IMR-90 (cell line): ENCODE measurements around the gene GPR62. TPM values are rescaled to one million over a fixed set of nuclear protein-coding genes. Genes with fewer than 3 reads are reported as not detected.

Source experiments
- ATAC-seq: fragments of 200-7000 bp; cut with Tn5 transposase; 2 replicates; pipeline ENCODE4 v1.9.1; 2020; ENCODE audit warnings: low read depth, mild to moderate bottlenecking, moderate library complexity
- BruUV-seq: library from RNA; stranded (reverse); fragments of 400-500 nt; replicated peaks from 2 replicates; lab custom pipeline; 2021; lab: Mats Ljungman, UMichigan
- CTCF ChIA-PET: fragments of 300-600 bp; formaldehyde crosslinking; extraction: SDS; loops from one replicate; lab custom pipeline; 2021; ENCODE audit warnings: antibody characterized with exemption; lab: Yijun Ruan, JAX
- POLR2A ChIA-PET: fragments of 300-600 bp; sonication (Branson Sonifier 250); formaldehyde crosslinking; loops from one replicate; lab custom pipeline; 2022; ENCODE audit warnings: antibody characterized with exemption; ENCODE audit not compliant: unreplicated experiment; lab: Charles Lee
- DNase-seq: peaks from one replicate; pipeline ENCODE4 v3.0.0; 2013
- H2AFZ ChIP-seq: replicated peaks from 2 replicates; pipeline ENCODE3; 2013; ENCODE audit warnings: low read length, mild to moderate bottlenecking; ENCODE audit not compliant: poor library complexity
- H2AK5ac ChIP-seq: 2 replicates; pipeline ENCODE4 v1.6.1; 2013; ENCODE audit warnings: low read depth, low read length, inconsistent platforms
- H2AK9ac ChIP-seq: replicated peaks from 2 replicates; pipeline ENCODE3; 2013; ENCODE audit warnings: mild to moderate bottlenecking, low read depth, low read length, moderate library complexity; ENCODE audit not compliant: poor library complexity
- H2BK120ac ChIP-seq: 2 replicates; pipeline ENCODE4 v1.6.1; 2013; ENCODE audit warnings: low read depth, low read length, inconsistent platforms
- H2BK15ac ChIP-seq: 3 replicates; pipeline ENCODE4 v1.6.1; 2013; ENCODE audit warnings: low read depth, low read length, inconsistent platforms
- H2BK20ac ChIP-seq: 2 replicates; pipeline ENCODE4 v1.6.1; 2013; ENCODE audit warnings: low read depth, mild to moderate bottlenecking, inconsistent platforms, low read length, moderate library complexity
- H2BK5ac ChIP-seq: 2 replicates; pipeline ENCODE4 v1.6.1; 2013; ENCODE audit warnings: mild to moderate bottlenecking, low read depth, low read length, inconsistent platforms; ENCODE audit not compliant: poor library complexity, severe bottlenecking
- H3K14ac ChIP-seq: replicated peaks from 2 replicates; pipeline ENCODE4 v1.6.1; 2013; ENCODE audit warnings: low read depth, low read length, inconsistent platforms
- H3K18ac ChIP-seq: 2 replicates; pipeline ENCODE4 v1.6.1; 2013; ENCODE audit warnings: low read depth, low read length, control low read depth
- H3K23ac ChIP-seq: 2 replicates; pipeline ENCODE4 v1.6.1; 2013; ENCODE audit warnings: low read depth, low read length, inconsistent platforms
- H3K27ac ChIP-seq: 2 replicates; pipeline ENCODE4 v1.5.1; 2013; ENCODE audit warnings: mild to moderate bottlenecking, control low read depth, low read length; ENCODE audit not compliant: insufficient read depth
- H3K27me3 ChIP-seq: 2 replicates; pipeline ENCODE4 v1.6.1; 2013; ENCODE audit warnings: low read length; ENCODE audit not compliant: control insufficient read depth, insufficient read depth
- H3K36me3 ChIP-seq: 2 replicates; pipeline ENCODE4 v1.6.1; 2013; ENCODE audit warnings: low read length, mixed read lengths; ENCODE audit not compliant: control insufficient read depth, insufficient read depth
- H3K4ac ChIP-seq: 2 replicates; pipeline ENCODE4 v1.6.1; 2013; ENCODE audit warnings: low read depth, low read length, inconsistent platforms
- H3K4me1 ChIP-seq: 2 replicates; pipeline ENCODE4 v1.6.1; 2013; ENCODE audit warnings: low read length, mixed read lengths; ENCODE audit not compliant: control insufficient read depth, insufficient read depth
- H3K4me2 ChIP-seq: 2 replicates; pipeline ENCODE4 v1.6.1; 2013; ENCODE audit warnings: low read depth, mild to moderate bottlenecking, control low read depth, low read length, moderate library complexity
- H3K4me3 ChIP-seq: 2 replicates; pipeline ENCODE4 v1.5.1; 2013; ENCODE audit warnings: low read depth, mild to moderate bottlenecking, control low read depth, low read length, moderate library complexity; ENCODE audit not compliant: insufficient read depth
- H3K56ac ChIP-seq: 2 replicates; pipeline ENCODE4 v1.6.1; 2013; ENCODE audit warnings: low read length, inconsistent platforms; ENCODE audit not compliant: insufficient read depth; ENCODE audit errors: extremely low read depth
- H3K79me1 ChIP-seq, 2 experiments: 2 replicates each; pipeline ENCODE4 v1.6.1; 2013; ENCODE audit warnings: low read length in 2 of 2, inconsistent platforms in 1 of 2, low read depth in 1 of 2
- H3K9ac ChIP-seq: 2 replicates; pipeline ENCODE4 v1.6.1; 2013; ENCODE audit warnings: low read depth, low read length, control low read depth
- H3K9me1 ChIP-seq: 2 replicates; pipeline ENCODE4 v1.6.1; 2013; ENCODE audit warnings: low read length, inconsistent platforms; ENCODE audit not compliant: insufficient read depth
- H3K9me3 ChIP-seq: 2 replicates; pipeline ENCODE4 v1.6.1; 2013; ENCODE audit warnings: low read length; ENCODE audit not compliant: control insufficient read depth, insufficient read depth
- H4K20me1 ChIP-seq: 2 replicates; pipeline ENCODE4 v1.6.1; 2013; ENCODE audit warnings: low read length, inconsistent platforms; ENCODE audit not compliant: insufficient read depth
- H4K5ac ChIP-seq: 2 replicates; pipeline ENCODE4 v1.6.1; 2013; ENCODE audit warnings: mild to moderate bottlenecking, low read depth, low read length, control low read depth
- H4K8ac ChIP-seq, 2 experiments: 2 replicates each; pipeline ENCODE4 v1.6.1; 2013; ENCODE audit warnings: low read depth in 2 of 2, low read length in 2 of 2, control low read depth in 1 of 2, inconsistent platforms in 1 of 2
- H4K91ac ChIP-seq: 2 replicates; pipeline ENCODE4 v1.6.1; 2013; ENCODE audit warnings: low read depth, low read length, inconsistent platforms; ENCODE audit not compliant: insufficient read depth
- BHLHE40 ChIP-seq: fragments of 150-350 bp; IDR thresholded peaks from 2 replicates; pipeline ENCODE4 v1.6.1; 2016; ENCODE audit warnings: mild to moderate bottlenecking, low read depth, low read length
- CEBPB ChIP-seq: IDR thresholded peaks from 2 replicates; pipeline ENCODE4 v1.6.1; 2012; ENCODE audit warnings: low read depth, low read length, improper control_type of control experiment
- CHD1 ChIP-seq: IDR thresholded peaks from 2 replicates; pipeline ENCODE4 v1.6.1; 2012; ENCODE audit warnings: low read depth, low read length, improper control_type of control experiment
- FOS ChIP-seq: fragments of 150-350 bp; IDR thresholded peaks from 2 replicates; pipeline ENCODE4 v1.6.1; 2016; ENCODE audit warnings: low read depth, low read length
- MAFK ChIP-seq: IDR thresholded peaks from 2 replicates; pipeline ENCODE4 v1.6.1; 2012; ENCODE audit warnings: low read depth, low read length, improper control_type of control experiment
- MAZ ChIP-seq: IDR thresholded peaks from 2 replicates; pipeline ENCODE4 v1.6.1; 2012; ENCODE audit warnings: low read depth, mild to moderate bottlenecking, low read length, improper control_type of control experiment, moderate library complexity, borderline replicate concordance
- MXI1 ChIP-seq: IDR thresholded peaks from 2 replicates; pipeline ENCODE4 v1.6.1; 2012; ENCODE audit warnings: low read depth, mild to moderate bottlenecking, low read length, moderate library complexity, borderline replicate concordance
- NFE2L2 ChIP-seq: fragments of 150-350 bp; IDR thresholded peaks from 2 replicates; pipeline ENCODE4 v1.6.1; 2016; ENCODE audit warnings: low read depth, mild to moderate bottlenecking, low read length
- POLR2A ChIP-seq: IDR thresholded peaks from 2 replicates; pipeline ENCODE4 v1.6.1; 2012; ENCODE audit warnings: mild to moderate bottlenecking, low read depth, low read length
- RAD21 ChIP-seq: IDR thresholded peaks from 2 replicates; pipeline ENCODE4 v1.6.1; 2012; ENCODE audit warnings: low read length, improper control_type of control experiment
- RCOR1 ChIP-seq: IDR thresholded peaks from 2 replicates; pipeline ENCODE4 v1.6.1; 2012; ENCODE audit warnings: mild to moderate bottlenecking, low read length, improper control_type of control experiment; ENCODE audit not compliant: insufficient replicate concordance
- RFX5 ChIP-seq: IDR thresholded peaks from 2 replicates; pipeline ENCODE4 v1.8.0; 2012; ENCODE audit warnings: low read depth, mild to moderate bottlenecking, low read length, moderate library complexity
- SMC3 ChIP-seq: fragments of 150-350 bp; IDR thresholded peaks from 2 replicates; pipeline ENCODE4 v1.6.1; 2016; ENCODE audit warnings: low read depth, mild to moderate bottlenecking, antibody characterized with exemption, low read length, moderate library complexity
- WGBS, 2 experiments: methylation state at CpG; one replicate each; pipeline versions ENCODE4 v1.1.5 to v1.1.7; 2013; ENCODE audit warnings: missing lambda C conversion rate in 2 of 2; ENCODE audit not compliant: insufficient read length in 1 of 2; ENCODE audit errors: extremely low coverage in 2 of 2; 5-methylcytosine and 5-hydroxymethylcytosine counted together
- dilution Hi-C: fragments of 300-500 bp; cut with HindIII; formaldehyde crosslinking; loops from one replicate; pipeline ENCODE4 v1.14.3; 2018; ENCODE audit warnings: low sequenced_read_pairs; ENCODE audit not compliant: unreplicated experiment
- in situ Hi-C: fragments of 300-500 bp; cut with MboI; formaldehyde crosslinking; loops from 3 replicates; pipeline ENCODE4 v1.14.3; 2019; ENCODE audit warnings: low sequenced_read_pairs, inconsistent platforms, mixed read lengths
- intact Hi-C: fragments of 100-400 bp; cut with micrococcal nuclease; formaldehyde crosslinking; loops from 2 replicates; pipeline ENCODE4 v1.10.0; 2022
- polyA plus RNA-seq, 3 experiments: library from polyadenylated mRNA; depleted of rRNA; stranded (reverse); fragments of >200 nt; gene quantifications; 2 replicates each; pipeline ENCODE4 v1.2.3, GENCODE V29; 2012; ENCODE audit warnings: low replicate concordance in 1 of 3
- total RNA-seq: library from RNA; depleted of rRNA; stranded (reverse); fragments of >200 nt; gene quantifications from 2 replicates; pipeline ENCODE4 v1.2.3, GENCODE V29; 2012
- TF ChIP-seq, protein P1 (sequence below): conservative IDR thresholded peaks from 2 replicates; pipeline ENCODE4 v1.5.1; 2012; ENCODE audit warnings: mild to moderate bottlenecking, low read depth, low read length, improper control_type of control experiment
- TF ChIP-seq, protein P2 (sequence below): fragments of 150-350 bp; IDR thresholded peaks from 2 replicates; pipeline ENCODE4 v1.6.1; 2017; ENCODE audit warnings: mild to moderate bottlenecking, antibody characterized with exemption, low read length, low read depth
- TF ChIP-seq, protein P3 (sequence below): fragments of 150-350 bp; IDR thresholded peaks from 2 replicates; pipeline ENCODE4 v1.6.1; 2016; ENCODE audit warnings: low read depth, mild to moderate bottlenecking, low read length, moderate library complexity, borderline replicate concordance

The GPR62 gene
- total and polyA plus RNA-seq, 2 of the 4 experiments (the other 2 are of a cell fraction): under 0.01 TPM; not detected in 1

DNA sequence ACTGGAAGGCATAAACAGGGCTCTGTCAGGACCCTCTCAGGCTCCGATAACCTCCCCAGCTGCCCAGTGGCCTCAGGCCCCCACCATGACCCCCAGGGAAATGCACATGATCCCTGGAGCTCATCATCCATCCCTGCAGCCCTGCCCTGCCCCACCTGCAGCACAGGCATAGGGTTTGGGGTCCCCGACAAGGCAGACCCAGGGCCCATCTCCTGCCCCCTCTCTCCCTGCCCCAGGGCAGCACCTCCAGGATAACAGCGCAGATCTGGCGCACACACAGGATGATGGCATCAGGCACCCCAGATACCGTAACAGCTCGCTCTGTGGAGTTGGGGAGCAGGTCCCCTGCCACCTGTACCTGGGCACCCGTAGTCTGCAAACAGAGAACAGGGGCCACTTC, 4.5 kb downstream of the GPR62 start:
- no peak overlapping the region for H4K5ac ChIP-seq
- no TSS peak for BruUV-seq
- no CpG with 5 or more reads among the region's 7 CpGs for WGBS, 2 experiments
- H3K23ac ChIP-seq: no peak overlapping the region
- no peak overlapping the region for H3K27ac ChIP-seq
- peaks cover 20% of the 10 kb centered on the region; the same call in 1 of the 2 replicates for H4K20me1 ChIP-seq
- H2AK5ac ChIP-seq: no peak overlapping the region
- H3K4me3 ChIP-seq: no peak overlapping the region
- no peak overlapping the region for H4K91ac ChIP-seq
- no peak overlapping the region for H3K4me2 ChIP-seq
- ATAC-seq (no peak), DNase-seq (no peak)
- dilution Hi-C loops: no loop called here
- CTCF ChIA-PET: no interaction called here
- TF ChIP-seq POLR2A (no peak), RCOR1 (no peak), FOS (no peak), BHLHE40 (no peak), RFX5 (no peak), CHD1 (no peak), MAFK (no peak), NFE2L2 (no peak), MXI1 (no peak), RAD21 (no peak), CEBPB (no peak), SMC3 (no peak), MAZ (no peak)
- TF ChIP-seq, protein P1, sequence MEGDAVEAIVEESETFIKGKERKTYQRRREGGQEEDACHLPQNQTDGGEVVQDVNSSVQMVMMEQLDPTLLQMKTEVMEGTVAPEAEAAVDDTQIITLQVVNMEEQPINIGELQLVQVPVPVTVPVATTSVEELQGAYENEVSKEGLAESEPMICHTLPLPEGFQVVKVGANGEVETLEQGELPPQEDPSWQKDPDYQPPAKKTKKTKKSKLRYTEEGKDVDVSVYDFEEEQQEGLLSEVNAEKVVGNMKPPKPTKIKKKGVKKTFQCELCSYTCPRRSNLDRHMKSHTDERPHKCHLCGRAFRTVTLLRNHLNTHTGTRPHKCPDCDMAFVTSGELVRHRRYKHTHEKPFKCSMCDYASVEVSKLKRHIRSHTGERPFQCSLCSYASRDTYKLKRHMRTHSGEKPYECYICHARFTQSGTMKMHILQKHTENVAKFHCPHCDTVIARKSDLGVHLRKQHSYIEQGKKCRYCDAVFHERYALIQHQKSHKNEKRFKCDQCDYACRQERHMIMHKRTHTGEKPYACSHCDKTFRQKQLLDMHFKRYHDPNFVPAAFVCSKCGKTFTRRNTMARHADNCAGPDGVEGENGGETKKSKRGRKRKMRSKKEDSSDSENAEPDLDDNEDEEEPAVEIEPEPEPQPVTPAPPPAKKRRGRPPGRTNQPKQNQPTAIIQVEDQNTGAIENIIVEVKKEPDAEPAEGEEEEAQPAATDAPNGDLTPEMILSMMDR: no peak
- TF ChIP-seq, protein P2, sequence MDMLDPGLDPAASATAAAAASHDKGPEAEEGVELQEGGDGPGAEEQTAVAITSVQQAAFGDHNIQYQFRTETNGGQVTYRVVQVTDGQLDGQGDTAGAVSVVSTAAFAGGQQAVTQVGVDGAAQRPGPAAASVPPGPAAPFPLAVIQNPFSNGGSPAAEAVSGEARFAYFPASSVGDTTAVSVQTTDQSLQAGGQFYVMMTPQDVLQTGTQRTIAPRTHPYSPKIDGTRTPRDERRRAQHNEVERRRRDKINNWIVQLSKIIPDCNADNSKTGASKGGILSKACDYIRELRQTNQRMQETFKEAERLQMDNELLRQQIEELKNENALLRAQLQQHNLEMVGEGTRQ: no peak
- TF ChIP-seq, protein P3, sequence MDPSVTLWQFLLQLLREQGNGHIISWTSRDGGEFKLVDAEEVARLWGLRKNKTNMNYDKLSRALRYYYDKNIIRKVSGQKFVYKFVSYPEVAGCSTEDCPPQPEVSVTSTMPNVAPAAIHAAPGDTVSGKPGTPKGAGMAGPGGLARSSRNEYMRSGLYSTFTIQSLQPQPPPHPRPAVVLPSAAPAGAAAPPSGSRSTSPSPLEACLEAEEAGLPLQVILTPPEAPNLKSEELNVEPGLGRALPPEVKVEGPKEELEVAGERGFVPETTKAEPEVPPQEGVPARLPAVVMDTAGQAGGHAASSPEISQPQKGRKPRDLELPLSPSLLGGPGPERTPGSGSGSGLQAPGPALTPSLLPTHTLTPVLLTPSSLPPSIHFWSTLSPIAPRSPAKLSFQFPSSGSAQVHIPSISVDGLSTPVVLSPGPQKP: no peak
- no peak overlapping the region for H2BK120ac ChIP-seq
- no peak overlapping the region for H3K56ac ChIP-seq
- H3K9me3 ChIP-seq: no peaks in the 10 kb centered on the region
- no peak overlapping the region for H2BK5ac ChIP-seq
- POLR2A ChIA-PET: no interaction called here
- H4K8ac ChIP-seq: no peak overlapping the region
- H2BK15ac ChIP-seq: no peak overlapping the region
- H3K36me3 ChIP-seq: peaks cover 32% of the 10 kb centered on the region
- peaks cover 10 to 30% of the 10 kb centered on the region in 2 experiments for H3K79me1 ChIP-seq
- intact Hi-C loops: no loop called here
- no peak overlapping the region for H3K14ac ChIP-seq
- peaks cover 6% of the 10 kb centered on the region for H3K4me1 ChIP-seq
- in situ Hi-C loops: loop anchor here (25.0 kb wide), 1 partner anchor 1622 kb away; the partner anchor contains the start of genes RASSF1, TUSC2 and ZMYND10
- no peak overlapping the region for H2AK9ac ChIP-seq
- no peak overlapping the region for H3K18ac ChIP-seq
- H2AFZ ChIP-seq: no peak overlapping the region
- H3K27me3 ChIP-seq: no peaks in the 10 kb centered on the region
- H3K9ac ChIP-seq: no peak overlapping the region
- peaks cover 3% of the 10 kb centered on the region; the same call in 1 of the 2 replicates for H3K9me1 ChIP-seq
- H3K4ac ChIP-seq: no peak overlapping the region
- no peak overlapping the region for H2BK20ac ChIP-seq
